HG03175 (cell line): Measurements from ENCODE around the gene ALG10.
"Not testable (repeated sequence)": the region's sequence is repeated elsewhere in the genome, so short reads cannot be mapped to it uniquely, and the experiment has no call there.

ENCODE experiments used
- ATAC-seq: cut with Tn5 transposase; IDR thresholded peaks from one replicate; pipeline ENCODE4 v1.9.1; 2021; ENCODE audit warnings: mild to moderate bottlenecking, moderate library complexity; ENCODE audit not compliant: unreplicated experiment

Gene ALG10, protein sequence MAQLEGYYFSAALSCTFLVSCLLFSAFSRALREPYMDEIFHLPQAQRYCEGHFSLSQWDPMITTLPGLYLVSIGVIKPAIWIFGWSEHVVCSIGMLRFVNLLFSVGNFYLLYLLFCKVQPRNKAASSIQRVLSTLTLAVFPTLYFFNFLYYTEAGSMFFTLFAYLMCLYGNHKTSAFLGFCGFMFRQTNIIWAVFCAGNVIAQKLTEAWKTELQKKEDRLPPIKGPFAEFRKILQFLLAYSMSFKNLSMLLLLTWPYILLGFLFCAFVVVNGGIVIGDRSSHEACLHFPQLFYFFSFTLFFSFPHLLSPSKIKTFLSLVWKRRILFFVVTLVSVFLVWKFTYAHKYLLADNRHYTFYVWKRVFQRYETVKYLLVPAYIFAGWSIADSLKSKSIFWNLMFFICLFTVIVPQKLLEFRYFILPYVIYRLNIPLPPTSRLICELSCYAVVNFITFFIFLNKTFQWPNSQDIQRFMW

DNA sequence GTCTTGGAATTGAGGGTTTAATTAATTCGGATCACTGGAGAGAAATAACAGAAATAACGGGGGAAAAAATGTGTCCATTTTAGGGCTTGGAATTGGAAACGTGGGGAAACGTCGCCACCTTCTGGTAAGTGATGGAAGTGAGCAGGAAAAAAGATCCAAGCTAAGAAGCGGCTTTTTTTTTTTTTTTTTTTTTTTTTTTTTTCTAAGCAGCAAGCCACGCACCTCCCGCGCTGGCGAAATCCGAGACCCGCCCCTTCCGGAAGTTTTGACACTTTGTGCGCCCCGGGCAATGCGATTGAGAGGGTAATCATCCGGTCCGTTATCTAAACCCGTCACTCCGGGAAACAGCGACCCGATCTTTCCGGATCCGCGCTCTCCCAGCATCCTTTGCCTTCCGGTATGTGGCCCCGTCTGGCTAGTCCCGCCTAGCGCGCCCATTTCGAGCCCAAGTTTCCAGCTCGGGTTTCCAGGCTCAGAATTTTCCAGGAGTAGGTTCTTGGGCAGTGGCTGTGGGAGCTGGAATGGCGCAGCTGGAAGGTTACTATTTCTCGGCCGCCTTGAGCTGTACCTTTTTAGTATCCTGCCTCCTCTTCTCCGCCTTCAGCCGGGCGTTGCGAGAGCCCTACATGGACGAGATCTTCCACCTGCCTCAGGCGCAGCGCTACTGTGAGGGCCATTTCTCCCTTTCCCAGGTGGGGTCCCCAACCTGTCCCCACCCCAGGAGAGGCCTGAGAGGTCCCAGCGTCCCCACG lies at the start of gene ALG10:
Gene ALG10, plus strand, starts transcription at position 418 of the 752 bp plus-strand sequence. Its CDS starts 104 bp downstream, at position 522.
- peak; percentile 100 for ATAC-seq

DNA sequence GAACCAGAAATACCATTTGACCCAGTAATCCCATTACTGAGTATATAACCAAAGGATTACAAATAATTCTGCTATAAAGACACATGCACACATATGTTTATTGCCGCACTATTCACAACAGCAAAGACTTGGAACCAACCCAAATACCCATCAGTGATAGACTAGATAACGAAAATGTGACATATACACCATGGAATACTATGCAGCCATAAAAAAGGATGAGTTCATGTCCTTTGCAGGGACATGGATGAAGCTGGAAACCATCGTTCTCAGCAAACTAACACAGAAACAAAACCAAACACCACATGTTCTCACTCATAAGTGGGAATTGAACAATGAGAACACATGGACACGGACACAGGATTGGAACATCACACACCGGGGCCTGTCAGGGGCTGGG lies 49.4 kb upstream of the ALG10 start:
- ATAC-seq = not testable (repeated sequence)

GRCh38 chr12:33977887-33978286 lies 44.4 kb upstream of the ALG10 start:
- ATAC-seq = no peak

GRCh38 chr12:33988197-33988805 lies 34.0 kb upstream of the ALG10 start:
- ATAC-seq = no peak

DNA sequence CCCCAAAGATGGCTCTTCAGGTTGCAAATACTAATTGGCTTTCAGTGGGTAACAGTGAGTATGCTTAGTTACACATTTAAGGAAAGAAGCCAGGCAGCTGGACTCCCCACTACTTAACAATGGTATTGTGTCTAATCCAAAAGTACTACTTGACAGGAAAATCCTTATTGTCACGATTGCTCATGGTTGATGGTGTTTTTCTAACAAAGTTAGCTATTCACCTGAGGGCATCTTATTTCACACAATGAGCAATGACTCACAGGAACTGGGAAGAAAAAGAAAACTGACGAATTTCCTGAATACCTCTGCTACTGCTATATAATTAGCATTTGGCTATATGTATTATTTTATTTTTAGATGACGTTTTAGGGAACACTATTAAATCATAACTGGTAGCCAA lies 33.4 kb upstream of the ALG10 start:
- ATAC-seq = no peak

DNA sequence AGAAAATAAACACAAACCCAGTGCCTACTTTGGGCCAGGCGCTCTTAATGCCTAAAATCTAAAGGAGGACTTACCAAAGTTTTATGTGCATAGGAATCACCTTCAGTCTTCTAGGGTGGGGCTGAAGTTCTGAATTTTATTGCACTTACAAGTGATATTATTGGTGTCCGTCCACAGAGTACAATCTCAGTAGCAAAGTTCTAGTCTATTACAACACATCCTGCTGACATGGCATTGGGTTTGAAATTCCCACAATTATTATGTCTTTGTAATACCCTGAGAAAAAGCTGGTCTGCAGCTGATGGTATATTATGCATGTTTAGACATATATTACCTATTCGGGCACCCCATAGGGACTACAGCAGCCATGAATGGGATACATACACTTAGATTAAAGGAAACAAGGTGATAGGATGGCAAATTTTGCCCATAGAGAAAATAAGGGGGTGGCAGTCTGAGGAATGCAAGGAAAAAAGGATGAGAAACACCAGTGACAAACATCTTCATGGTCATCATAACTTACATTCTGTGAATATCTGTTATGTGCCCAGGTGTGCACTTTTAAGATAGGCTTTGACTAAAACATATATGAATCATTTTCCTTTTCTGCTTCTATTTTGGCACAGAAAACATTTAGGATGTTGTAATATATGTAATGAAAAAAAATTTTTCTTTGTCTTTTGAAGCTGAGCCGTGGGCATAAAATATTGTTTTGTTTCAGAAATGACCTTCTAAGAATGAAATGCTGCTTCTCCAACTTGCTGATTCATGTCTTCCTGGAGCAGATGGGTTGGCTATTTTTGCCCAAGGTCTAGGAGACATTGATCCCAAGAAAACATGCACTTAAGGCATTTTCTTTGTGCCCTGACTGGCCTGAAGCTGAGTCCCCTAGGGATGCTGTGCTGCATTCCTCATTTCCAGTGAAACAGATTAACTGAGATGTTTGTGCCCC lies 27.2 kb upstream of the ALG10 start:
- ATAC-seq = no peak

GRCh38 chr12:34008835-34009234 lies 13.5 kb upstream of the ALG10 start:
- not testable (repeated sequence) for ATAC-seq

- ATAC-seq = no peak
Observed at GRCh38 chr12:34016361-34016760, 5.9 kb upstream of the ALG10 start.

DNA sequence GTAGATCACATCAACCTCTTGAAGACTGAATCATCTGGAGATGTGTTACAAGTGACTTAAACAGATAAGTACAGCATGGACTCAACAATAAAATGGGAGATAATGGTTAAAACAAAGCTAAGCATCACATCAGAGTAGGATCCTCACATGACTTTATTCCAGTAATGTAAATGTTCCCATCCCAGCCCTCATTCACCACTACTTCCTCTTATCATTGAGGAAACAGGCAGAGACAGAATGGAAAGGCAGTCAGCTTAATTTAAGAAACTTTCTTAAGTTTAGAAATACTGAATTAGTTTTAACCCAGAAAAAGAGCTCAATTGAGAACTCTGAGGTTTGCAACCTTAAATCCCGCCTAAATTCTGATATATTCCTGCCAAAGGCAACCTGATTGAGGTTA lies 1.2 kb upstream of the ALG10 start:
- ATAC-seq = no peak

DNA sequence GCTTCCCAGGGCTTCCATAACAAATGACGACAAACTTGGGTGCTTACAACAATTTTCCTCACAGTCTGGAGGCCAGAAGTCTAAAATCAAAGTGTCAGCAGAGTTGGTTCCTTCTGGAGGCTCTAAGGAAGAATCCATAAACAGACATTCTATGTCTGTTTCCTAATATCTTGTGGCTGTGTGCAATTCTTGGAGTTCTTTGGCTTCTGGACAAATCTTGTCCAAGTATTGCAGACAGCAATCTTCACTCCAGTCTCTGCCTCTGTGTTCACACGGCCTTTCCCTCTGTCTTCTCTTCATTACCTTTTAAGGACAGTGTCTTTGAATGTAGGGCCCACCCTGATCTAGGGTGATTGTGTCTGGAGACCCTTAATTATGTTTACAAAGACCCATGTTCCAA lies 5.4 kb downstream of the ALG10 start:
- ATAC-seq = not testable (repeated sequence)

- ATAC-seq = no peak
Observed at GRCh38 chr12:34030591-34030990, 8.3 kb downstream of the ALG10 start.

DNA sequence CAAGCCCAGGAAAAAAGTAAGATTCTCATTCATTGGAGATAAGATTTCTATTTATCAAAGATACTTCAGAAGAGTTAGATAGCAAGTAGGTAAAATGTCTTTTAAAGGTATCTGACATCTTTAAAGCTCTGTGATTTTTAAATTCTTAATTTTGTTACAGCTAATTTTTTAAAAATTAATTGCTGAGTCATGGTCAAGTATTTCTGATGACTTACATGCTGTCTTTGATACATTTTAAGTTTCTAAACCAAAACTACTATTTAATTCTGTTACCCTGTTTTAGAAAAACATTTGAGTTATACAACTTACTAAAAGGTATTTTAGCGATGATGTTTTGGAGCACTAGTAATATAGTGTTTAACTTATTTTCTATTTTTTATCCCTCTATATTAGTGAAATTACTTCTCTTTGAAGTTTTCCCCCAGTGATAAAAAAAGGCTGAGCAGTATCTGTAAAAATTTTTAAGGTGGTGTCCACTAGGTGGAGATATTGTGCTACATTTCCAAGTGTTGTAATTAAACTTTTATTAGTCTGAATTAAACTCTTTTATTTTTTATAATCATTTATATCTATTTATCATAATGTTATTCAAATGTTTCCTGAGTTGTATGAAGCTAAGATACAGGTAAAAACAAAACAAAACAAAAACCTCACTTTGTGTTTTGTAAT lies 11.5 kb downstream of the ALG10 start:
- ATAC-seq = no peak

DNA sequence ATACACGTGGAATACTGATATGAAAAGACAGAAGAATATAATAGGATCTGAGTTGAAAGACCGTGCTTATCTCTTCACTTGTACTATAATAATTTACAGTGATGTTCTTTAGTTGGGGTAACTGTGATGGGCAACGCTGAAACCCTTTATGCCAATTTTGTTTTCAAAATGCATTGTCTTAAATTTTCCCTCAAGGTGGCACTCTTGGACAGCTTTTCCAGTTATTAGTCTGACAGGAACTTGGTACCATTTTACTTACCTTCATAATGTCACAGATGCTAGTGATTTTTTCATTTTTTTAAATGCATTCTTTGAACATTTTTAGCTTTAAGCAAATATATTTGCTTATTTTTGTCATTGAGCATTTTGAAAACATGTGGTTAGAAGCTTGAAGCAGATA lies 16.1 kb downstream of the ALG10 start:
- not testable (repeated sequence) for ATAC-seq

DNA sequence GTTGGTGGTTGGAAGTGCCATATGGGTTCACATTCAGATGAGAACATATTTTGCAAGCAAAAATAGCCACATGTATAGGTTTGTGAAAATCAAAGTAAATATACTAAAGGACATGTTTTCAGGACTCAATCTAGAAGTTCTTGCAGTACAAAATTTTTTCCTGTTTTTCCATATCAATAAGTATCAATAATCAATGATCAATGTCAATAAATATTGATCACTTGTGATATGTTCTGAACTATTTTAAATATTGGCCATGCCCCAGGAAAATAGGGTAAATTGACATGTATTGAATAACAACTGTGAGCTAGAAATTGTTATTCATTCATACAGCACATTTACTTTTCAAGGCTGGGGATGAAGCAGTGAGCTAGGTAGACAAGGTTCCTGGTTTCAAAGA lies 24.3 kb downstream of the ALG10 start:
- ATAC-seq = no peak

DNA sequence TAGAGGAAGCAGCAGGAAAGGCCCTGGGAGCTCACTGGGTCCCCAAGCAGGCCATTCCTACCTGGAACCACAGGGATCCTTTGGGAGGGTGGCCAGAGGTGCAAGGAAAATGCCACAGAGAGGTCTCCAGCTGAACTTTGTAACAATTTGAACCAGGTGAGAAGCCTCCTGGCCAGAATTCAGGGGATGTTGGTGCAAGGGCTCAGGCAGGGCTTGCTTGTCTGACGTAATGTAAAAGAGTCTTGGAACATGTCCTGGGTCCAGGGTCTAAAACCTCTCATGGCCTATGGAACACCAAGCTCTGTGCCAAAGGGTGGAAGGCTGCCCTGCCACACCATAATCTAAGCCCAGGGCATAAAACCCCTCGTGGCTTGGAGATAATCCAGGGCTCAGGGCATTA lies 25.6 kb downstream of the ALG10 start:
- not testable (repeated sequence) for ATAC-seq

GRCh38 chr12:34048714-34049113 lies 26.4 kb downstream of the ALG10 start:
- ATAC-seq = no peak

DNA sequence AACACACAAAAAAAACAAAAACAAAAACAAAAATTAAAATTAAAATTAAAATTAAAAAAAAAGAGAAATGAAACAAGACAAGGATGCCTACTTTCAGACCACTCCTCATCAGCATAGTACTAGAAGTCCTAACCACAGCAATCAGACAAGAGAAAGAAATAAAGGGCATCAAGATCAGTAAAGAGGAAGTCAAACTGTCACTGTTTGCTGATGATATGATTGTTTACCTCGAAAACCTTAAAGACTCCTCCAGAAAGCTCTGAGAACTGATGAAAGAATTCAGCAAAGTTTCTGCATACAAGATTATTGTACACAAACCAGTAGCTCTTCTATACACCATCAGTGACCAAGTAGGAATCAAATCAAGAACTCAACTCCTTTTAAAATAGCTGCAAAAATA lies 29.2 kb downstream of the ALG10 start:
- no peak for ATAC-seq

GRCh38 chr12:34054938-34055337 lies 32.6 kb downstream of the ALG10 start:
- ATAC-seq = no peak
